Colonic mucosa (tissue), 4 donors: ENCODE data around the gene LYSMD4. TPM values are rescaled to one million over a fixed set of nuclear protein-coding genes. Genes with fewer than 3 reads are reported as not detected.

ENCODE experiments used
- DNase-seq: peaks from one replicate; pipeline ENCODE4 v3.0.0-alpha.2; 2020
- H3K27ac ChIP-seq: fragments of 200-600 bp; one replicate; pipeline ENCODE4 v1.8.0; 2021
- H3K27me3 ChIP-seq: fragments of 200-600 bp; one replicate; pipeline ENCODE4 v1.8.0; 2021
- H3K36me3 ChIP-seq: fragments of 200-600 bp; one replicate; pipeline ENCODE4 v1.8.0; 2021
- H3K4me1 ChIP-seq: fragments of 200-600 bp; one replicate; pipeline ENCODE4 v1.8.0; 2021; ENCODE audit warnings: mild to moderate bottlenecking
- H3K4me3 ChIP-seq: fragments of 200-600 bp; one replicate; pipeline ENCODE4 v1.8.0; 2021
- H3K9ac ChIP-seq, 2 donors: one replicate each; pipeline ENCODE4 v1.7.0; 2013; ENCODE audit warnings: control low read depth in 2 of 2, low read depth in 2 of 2, low read length in 2 of 2
- H3K9me3 ChIP-seq: fragments of 200-600 bp; one replicate; pipeline ENCODE4 v1.8.0; 2021
- CTCF ChIP-seq: fragments of 200-600 bp; IDR thresholded peaks from one replicate; pipeline ENCODE4 v1.8.0; 2022; ENCODE audit warnings: antibody characterized with exemption, mild to moderate bottlenecking
- intact Hi-C: fragments of 100-400 bp; cut with DNase I; formaldehyde crosslinking; loops from one replicate; pipeline ENCODE4 v1.14.1; 2022
- total RNA-seq, 2 donors: library from RNA; stranded (reverse); fragmentation: NEBNext Ultra II Directional in 1 of 2; extraction: Animal tissue kit (Norgen Biotek cat#: 25700) in 1 of 2; gene quantifications; one replicate each; pipeline ENCODE4 v1.2.1, GENCODE V29; 2021
- donor health status: healthy.
- donor health status: DM: no; HTN: no; CAD: no.
- donor health status: DM: no; HTN: no; CAD: no.

LYSMD4 gene
- total RNA-seq, 2 donors from 2014 or later: 8.2 to 9.1 TPM

DNA sequence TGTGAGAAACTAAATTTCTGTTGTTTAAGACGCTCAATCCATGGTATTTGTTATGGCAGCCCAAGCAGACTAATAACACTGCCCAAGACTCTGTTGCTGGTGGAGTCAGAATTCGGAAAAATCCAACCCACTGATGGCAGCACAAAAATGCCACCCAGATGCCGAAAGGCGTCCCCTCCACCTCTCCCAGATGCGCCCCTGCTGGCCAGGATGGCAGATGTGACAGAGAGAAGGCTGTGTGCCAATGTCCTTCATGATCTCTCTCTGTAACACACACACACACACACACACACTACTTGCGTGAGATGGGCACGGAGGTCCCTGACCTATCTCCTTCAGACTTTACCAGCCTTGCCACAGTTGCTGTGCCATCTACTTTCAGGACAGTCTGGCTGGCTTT, 10.9 kb upstream of the LYSMD4 start:
- Histone ChIP-seq H3K9me3 (no peaks in the 10 kb centered on the region), H3K4me1 (no peaks in the 10 kb centered on the region), H3K4me3 (no peak overlapping the region), H3K27ac (no peak overlapping the region), H3K36me3 (no peaks in the 10 kb centered on the region), H3K9ac (no peak overlapping the region), H3K27me3 (no peaks in the 10 kb centered on the region)
- no peak for DNase-seq
- intact Hi-C loops: no loop called here
- TF ChIP-seq CTCF: no peak

DNA sequence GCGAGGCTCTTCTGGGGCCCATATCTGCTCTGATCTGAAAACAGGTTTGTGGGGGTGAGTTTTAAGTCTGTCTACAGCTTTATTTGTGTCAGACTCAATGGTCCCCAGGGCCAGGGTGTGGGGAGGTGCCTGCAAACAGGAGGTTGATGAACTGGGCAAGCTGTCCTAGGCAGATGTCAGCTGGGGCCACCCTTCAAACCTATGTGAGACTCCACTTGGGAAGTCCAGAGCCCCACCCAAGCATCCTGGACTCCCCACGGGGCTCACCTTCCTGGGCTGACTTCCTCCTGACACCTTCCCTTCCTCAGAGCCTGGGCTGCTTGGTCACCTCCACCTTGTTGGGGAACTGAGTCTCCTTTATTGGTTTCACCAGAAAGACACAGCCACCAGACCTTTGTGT, 8.6 kb upstream of the LYSMD4 start:
- no peak overlapping the region for H3K9ac ChIP-seq
- no peaks in the 10 kb centered on the region for H3K36me3 ChIP-seq
- H3K4me1 ChIP-seq: no peaks in the 10 kb centered on the region
- TF ChIP-seq CTCF: no peak
- H3K9me3 ChIP-seq: no peaks in the 10 kb centered on the region
- H3K27me3 ChIP-seq: no peaks in the 10 kb centered on the region
- intact Hi-C loops: no loop called here
- DNase-seq: no peak
- no peak overlapping the region for H3K27ac ChIP-seq
- H3K4me3 ChIP-seq: no peak overlapping the region

DNA sequence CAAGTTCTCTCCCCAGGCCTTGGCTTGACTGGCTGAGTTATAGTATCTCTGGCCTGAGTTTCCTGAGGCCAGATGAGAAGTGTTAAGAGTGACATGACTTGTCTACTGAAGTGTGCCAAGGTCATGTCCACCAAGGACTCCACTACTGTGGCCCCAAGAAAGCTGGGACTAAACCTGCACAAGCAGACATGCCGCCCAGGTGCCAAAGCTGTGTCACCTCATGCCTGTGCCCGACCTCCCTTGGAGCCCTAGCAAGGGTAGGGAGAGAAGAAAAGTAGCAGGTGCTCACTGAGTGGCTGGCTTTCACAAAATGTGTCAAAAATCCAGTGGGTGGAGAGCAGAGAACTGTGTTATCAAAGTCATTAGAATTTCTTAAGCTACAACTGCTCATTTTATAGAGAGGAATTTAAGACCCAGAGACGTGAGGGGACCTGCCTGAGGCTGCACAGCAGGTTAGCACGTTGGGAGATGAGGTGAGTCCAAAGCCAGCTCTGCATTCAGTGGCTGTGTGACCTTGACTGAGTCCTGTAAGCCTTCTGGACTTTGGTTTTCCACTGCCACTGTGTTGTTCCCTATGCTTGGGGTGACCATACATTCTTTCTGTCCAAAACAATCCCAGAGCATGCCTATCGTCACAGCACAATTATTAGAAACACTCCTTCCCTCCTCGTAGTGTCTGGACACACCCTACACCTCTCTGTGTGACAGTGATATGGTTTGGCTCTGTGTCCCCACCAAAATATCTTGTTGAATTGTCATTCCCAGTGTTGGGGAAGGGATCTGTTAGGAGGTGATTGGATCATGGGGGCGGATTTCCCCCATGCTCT, 5.0 kb upstream of the LYSMD4 start:
- Histone ChIP-seq H3K9ac (no peak overlapping the region), H3K27ac (no peak overlapping the region), H3K36me3 (no peaks in the 10 kb centered on the region), H3K4me3 (no peak overlapping the region), H3K27me3 (no peaks in the 10 kb centered on the region), H3K4me1 (no peaks in the 10 kb centered on the region), H3K9me3 (no peaks in the 10 kb centered on the region)
- TF ChIP-seq CTCF: no peak
- DNase-seq: no peak
- intact Hi-C loops: no loop called here

DNA sequence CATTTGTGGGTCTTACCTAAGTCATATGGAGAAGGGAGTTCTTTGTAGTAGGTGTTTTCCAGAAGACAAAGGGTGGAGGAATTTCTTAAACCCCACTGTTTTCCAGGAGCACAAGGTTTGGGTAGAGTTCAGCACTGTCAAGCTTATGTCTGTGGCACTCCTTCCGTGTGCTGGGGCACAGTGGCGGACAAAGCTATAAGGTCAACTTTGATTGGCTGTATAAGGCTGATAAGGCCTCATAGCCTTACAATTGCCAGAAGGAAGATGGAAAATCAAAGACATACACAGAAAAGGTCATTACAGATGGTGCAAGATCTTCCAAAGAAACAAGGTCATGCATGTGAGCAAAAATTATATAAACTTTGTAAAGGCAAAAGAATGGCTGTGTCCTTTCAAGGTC, 3.5 kb upstream of the LYSMD4 start:
- DNase-seq: no peak
- intact Hi-C loops: no loop called here
- Histone ChIP-seq H3K4me1 (no peaks in the 10 kb centered on the region), H3K27me3 (no peaks in the 10 kb centered on the region), H3K36me3 (no peaks in the 10 kb centered on the region), H3K27ac (no peak overlapping the region), H3K4me3 (no peak overlapping the region), H3K9ac (no peak overlapping the region), H3K9me3 (no peaks in the 10 kb centered on the region)
- no peak for TF ChIP-seq CTCF

DNA sequence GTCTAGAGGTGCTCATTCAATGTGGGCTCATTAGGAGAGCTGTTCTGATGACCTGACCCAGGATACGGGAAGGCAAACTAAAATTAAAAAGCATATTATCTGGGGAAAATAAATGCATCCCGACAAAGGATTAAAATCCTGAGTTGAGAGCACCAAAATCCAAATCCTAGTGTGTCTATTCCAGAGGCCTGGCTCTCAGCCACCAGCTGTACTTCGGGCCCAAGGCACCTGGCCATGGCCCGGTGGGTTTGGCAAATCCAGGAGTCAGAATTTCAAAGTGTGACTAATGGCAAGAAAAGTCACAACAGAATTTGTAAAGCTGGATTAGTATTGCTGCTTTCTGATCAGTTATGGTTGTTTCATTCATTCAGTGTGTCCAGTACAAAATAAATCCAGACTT, 2.6 kb upstream of the LYSMD4 start:
- H3K4me3 ChIP-seq: no peak overlapping the region
- H3K27ac ChIP-seq: no peak overlapping the region
- H3K9ac ChIP-seq: no peak overlapping the region
- H3K9me3 ChIP-seq: no peaks in the 10 kb centered on the region
- DNase-seq: no peak
- no peaks in the 10 kb centered on the region for H3K36me3 ChIP-seq
- intact Hi-C loops: no loop called here
- TF ChIP-seq CTCF: no peak
- no peaks in the 10 kb centered on the region for H3K27me3 ChIP-seq
- H3K4me1 ChIP-seq: no peaks in the 10 kb centered on the region
